Ammon's horn (tissue), 1 donor: ENCODE measurements around the gene RPL41.
A peak's percentile ranks its signal among the peaks of the same experiment; 100 is the strongest.
"Not testable (repeated sequence)": the region's sequence is repeated elsewhere in the genome, so short reads cannot be mapped to it uniquely, and the experiment has no call there.

Source experiments
- DNase-seq: peaks from one replicate; pipeline ENCODE4 v3.0.0-alpha.2; 2016; ENCODE audit warnings: low spot score

The RPL41 gene

GRCh38 chr12:56116267-56117081 lies at the start of gene RPL41:
TSS of gene RPL41 (plus strand) at chr12:56116633.
- peak; percentile 97 for DNase-seq

DNA sequence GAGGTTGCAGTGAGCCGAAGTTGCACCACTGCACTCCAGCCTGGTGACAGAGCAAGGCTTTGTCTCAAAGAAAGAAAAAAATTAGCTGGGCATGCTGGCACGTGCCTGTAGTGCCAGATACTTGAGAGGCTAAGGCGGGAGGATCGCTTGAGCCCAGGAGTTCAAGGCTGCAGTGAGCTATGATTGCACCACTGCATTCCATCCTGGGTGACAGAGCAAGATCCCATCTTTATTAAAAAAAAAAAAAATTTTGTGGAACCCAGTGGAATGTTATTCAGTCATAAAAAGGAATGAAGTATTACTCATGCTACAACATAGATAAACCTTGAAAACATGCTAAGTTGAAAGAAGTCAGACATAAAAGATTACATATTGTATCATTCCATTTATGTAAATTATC lies 44.8 kb upstream of the RPL41 start:
- DNase-seq, result no peak

- no peak for DNase-seq
Measured at GRCh38 chr12:56074396-56074795, 42.0 kb upstream of the RPL41 start.

DNA sequence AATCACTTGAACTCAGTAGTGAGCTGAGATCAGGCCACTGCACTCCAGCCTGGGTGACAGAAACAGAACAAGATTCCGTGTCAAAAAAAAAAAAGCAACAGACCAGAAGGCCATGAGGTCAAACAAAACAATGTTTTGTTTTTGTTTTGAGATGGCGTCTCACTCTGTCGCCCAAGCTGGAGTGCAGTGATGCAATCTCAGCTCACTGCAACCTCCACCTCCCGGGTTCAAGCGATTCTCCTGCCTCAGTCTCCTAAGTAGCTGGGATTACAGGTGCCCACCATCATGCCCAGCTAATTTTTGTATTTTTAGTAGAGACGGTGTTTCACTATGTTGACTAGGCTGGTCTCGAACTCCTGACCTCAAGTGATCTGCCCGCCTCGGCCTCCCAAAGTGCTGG lies 38.5 kb upstream of the RPL41 start:
- DNase-seq, result not testable (repeated sequence)

DNA sequence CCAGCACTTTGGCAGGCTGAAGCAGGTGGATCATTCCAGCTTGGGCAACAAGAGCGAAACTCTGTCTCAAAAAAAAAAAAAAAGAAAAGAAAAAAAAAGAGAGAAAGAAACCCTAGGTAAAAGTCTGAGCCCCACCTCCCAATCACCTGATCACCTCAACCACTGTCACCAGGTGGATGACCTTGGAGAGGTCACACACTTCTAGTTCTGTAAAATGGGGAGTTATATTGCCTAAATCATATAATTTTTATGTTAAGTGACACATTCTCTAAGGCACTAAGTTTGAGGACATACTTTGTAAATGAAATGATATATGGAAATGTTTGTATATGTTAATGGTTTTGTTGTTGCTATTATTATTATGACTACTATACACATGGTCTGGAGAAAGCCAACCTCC lies 38.0 kb upstream of the RPL41 start:
- no peak for DNase-seq

GRCh38 chr12:56078931-56079722 lies 37.3 kb upstream of the RPL41 start:
- peak; percentile 84 for DNase-seq

GRCh38 chr12:56079723-56080555 lies 36.5 kb upstream of the RPL41 start, which contains the start of gene ERBB3:
TSS of gene ERBB3 (plus strand) at chr12:56080165. CDS start at chr12:56080301, 136 bp downstream.
- peak; percentile 89 for DNase-seq

DNA sequence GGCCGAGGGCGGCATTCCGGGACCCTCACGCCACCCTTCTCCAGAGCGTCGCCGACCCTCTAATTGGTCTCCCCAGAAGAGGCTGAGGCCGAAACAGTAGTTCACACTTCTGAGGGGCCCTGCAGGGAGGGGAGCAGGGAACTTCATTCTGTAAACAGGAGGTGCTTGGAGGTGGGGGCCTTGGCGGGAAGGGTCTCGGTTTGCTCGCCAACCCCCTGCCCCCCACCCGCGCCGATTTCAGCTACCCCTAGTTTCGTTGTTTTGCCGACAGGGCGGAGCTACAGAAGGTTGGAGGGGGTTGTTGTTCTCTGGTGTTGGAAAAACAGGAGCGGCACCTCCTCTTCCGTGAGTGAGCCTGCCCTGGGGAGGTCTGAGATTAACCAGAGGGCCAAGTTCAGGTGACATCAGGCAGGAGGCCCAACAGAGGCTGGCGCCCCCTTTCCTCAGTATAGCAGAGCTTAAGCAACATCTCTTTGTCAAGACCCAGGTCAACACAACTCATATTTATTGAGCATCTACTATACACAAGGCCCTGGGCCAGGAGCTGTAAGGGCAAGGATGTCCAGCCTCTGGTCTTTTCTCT lies 35.8 kb upstream of the RPL41 start:
- no peak for DNase-seq

DNA sequence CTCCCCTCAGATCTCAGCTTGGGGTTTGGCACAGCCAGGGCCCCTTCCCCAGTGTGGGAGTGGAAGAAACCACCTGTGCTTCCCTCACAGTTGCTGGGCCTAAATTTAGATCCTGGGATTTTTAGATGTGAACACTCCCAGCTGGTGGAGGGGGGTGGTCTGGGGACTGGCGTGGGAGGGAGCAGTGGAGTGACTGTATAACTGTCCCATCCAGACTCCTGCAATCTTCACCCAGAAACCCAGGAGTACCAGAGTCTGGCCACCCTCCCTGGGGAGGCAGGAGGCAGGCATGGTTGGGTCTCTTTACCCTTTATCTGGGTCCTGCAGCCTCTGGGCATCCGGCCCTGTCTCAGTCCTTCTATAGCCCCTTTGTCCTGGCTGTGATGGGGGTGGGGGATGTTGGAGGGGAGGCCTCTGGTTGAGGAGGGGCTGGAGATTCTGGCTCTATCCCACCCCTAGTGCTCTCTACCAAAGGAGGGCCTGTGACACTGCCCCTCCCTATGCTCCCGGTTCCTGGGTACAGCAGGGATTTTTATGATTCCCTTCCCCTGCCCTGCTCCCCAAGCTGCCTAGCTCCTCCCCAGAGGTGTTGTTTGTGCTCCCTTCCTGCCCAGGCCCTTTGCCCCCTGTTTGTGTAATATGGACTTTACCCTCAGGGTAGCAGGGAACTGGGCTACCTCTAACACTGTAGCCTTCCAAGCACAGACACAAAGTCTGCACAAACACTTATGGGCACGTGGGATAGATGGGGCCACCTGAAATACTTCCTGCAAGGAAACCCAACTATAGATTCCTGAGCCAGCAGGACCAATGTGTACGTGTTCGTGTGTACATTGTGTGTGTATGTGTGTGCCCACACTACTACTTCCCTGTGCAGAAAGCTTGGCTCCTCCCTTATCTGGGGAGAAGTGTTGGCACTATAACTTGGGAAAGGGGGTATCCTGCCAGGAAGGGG lies 34.8 kb upstream of the RPL41 start:
- DNase-seq, result peak; percentile 88

DNA sequence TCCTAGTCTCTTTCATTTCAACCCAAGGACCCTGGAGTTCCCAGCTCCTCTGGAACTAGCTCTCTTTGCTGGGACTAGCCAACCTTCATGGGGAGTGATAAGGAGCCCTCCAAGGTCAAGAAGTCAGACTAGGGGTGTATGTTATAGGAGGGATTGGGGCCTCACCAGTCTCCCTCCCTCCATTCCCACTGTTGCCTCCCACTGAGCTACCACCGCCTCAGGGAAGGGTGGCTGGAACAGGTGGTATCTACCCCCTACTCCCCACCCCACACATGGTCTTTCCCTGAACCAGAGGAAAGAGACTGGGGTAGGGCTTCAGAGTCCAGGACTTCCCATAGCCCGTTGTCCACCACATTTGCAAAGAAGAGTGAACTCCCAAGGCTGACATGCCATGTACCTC lies 34.1 kb upstream of the RPL41 start:
- no peak for DNase-seq

DNA sequence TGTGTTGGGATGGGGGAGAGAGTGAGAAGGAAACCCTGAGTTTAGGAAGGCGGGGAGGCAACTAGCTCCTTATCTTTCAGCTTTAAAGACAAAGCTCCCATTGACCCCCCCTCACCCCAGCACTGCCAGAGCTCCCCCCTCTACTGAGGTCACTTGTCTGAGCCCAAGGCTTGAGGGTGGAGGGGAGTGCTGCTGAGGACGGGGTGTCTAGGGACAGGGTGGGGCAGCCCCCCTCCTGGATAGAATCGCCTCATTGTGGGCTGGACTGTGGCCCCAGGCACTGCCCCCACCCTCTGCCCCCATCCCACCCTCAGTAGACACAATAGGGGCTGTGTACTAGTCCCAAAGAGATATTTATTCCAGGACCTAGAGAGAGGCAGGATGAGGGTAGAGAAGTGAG lies 33.5 kb upstream of the RPL41 start:
- DNase-seq, result peak; percentile 97

GRCh38 chr12:56084958-56085543 lies 31.4 kb upstream of the RPL41 start:
- no peak for DNase-seq

- DNase-seq, result no peak
Measured at GRCh38 chr12:56086096-56086495, 30.3 kb upstream of the RPL41 start.

GRCh38 chr12:56086608-56087007 lies 29.8 kb upstream of the RPL41 start:
- DNase-seq, result no peak

DNA sequence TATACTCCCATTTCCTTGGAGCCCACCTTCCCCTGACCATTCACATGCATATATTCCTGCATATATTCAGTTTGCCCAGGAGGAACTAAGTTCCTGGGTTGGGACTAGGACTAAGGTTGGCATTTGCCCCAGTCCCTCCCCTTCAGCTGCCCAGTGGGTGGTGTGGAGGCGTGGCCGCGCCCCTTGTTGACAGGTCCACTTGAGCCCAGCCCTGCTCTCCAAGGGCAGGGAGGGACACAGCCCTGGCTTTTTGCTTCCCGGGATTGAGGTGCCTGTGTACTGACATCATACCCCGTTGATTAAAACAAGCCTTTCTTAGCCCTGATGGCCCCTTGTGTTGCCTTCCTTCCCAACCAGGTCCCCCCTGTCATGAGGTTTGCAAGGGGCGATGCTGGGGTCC lies 29.2 kb upstream of the RPL41 start:
- DNase-seq, result no peak

- DNase-seq, result no peak
Measured at GRCh38 chr12:56097738-56098137, 18.7 kb upstream of the RPL41 start.

DNA sequence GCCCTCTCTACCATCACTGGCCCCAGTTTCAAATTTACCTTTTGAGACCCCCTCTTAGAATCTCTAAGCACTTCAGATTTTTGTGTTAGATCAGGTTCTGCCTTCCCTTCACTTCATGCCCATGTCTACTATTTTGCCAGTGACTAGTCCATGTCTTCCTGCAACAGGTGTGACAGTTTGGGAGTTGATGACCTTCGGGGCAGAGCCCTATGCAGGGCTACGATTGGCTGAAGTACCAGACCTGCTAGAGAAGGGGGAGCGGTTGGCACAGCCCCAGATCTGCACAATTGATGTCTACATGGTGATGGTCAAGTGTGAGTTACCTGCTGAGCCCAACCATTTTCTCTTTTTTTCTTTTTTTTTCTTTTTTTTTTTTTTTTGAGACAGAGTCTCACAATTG lies 17.8 kb upstream of the RPL41 start:
- no peak for DNase-seq

DNA sequence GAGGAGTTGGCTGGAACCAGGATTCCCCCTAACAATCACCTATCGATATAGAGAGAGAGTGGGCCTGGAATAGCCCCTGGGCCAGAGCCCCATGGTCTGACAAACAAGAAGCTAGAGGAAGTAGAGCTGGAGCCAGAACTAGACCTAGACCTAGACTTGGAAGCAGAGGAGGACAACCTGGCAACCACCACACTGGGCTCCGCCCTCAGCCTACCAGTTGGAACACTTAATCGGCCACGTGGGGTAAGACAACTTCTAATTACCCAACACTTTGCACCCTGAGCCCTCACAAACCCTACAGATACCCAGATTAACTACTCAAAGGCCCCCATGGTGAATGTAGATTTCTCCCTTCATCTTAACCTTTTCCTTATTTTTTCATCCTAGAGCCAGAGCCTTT lies 16.6 kb upstream of the RPL41 start:
- DNase-seq, result no peak

GRCh38 chr12:56101045-56101444 lies 15.4 kb upstream of the RPL41 start:
- no peak for DNase-seq

DNA sequence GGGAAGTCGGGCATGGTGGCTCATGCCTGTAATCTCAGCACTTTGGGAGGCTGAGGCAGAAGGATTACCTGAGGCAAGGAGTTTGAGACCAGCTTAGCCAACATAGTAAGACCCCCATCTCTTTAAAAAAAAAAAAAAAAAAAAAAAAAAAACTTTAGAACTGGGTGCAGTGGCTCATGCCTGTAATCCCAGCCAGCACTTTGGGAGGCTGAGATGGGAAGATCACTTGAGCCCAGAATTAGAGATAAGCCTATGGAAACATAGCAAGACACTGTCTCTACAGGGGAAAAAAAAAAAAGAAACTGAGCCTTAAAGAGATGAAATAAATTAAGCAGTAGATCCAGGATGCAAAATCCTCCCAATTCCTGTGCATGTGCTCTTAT lies 13.8 kb upstream of the RPL41 start:
- DNase-seq, result no peak
